Smooth muscle cell (in vitro differentiated cells): ENCODE results near the gene SCN5A. TPM values are rescaled to one million over a fixed set of nuclear protein-coding genes. Genes with fewer than 3 reads are reported as not detected.

ENCODE experiments used
- DNase-seq: peaks from one replicate; lab custom pipeline; 2025; ENCODE audit not compliant: unreplicated experiment; lab: John Stamatoyannopoulos, UW
- H2AFZ ChIP-seq: fragments of 200-600 bp; sonication (generic); 2 replicates; pipeline ENCODE4 v1.6.0; 2016; ENCODE audit warnings: antibody characterized with exemption, low read depth, mild to moderate bottlenecking
- H3F3A ChIP-seq: fragments of 200-600 bp; sonication (generic); 2 replicates; pipeline ENCODE4 v1.6.0; 2017; ENCODE audit warnings: antibody characterized with exemption, low read depth
- H3K27ac ChIP-seq: fragments of 200-600 bp; sonication (generic); 2 replicates; pipeline ENCODE4 v1.5.1; 2016; ENCODE audit warnings: low read depth, mild to moderate bottlenecking
- H3K27me3 ChIP-seq: fragments of 200-600 bp; sonication (generic); 2 replicates; pipeline ENCODE4 v1.6.1; 2016; ENCODE audit warnings: low read depth, mild to moderate bottlenecking
- H3K36me3 ChIP-seq: fragments of 200-600 bp; sonication (generic); 2 replicates; pipeline ENCODE4 v1.5.1; 2016; ENCODE audit warnings: low read depth
- H3K4me1 ChIP-seq: fragments of 200-600 bp; sonication (generic); 2 replicates; pipeline ENCODE4 v1.5.1; 2016; ENCODE audit warnings: low read depth
- H3K4me2 ChIP-seq: fragments of 200-600 bp; sonication (generic); 2 replicates; pipeline ENCODE4 v1.6.0; 2016; ENCODE audit warnings: mild to moderate bottlenecking
- H3K4me3 ChIP-seq: fragments of 200-600 bp; sonication (generic); 2 replicates; pipeline ENCODE4 v1.5.1; 2016; ENCODE audit warnings: mild to moderate bottlenecking
- H3K79me2 ChIP-seq: fragments of 200-600 bp; sonication (generic); 2 replicates; pipeline ENCODE4 v1.6.0; 2016; ENCODE audit warnings: low read depth, mild to moderate bottlenecking
- H3K9ac ChIP-seq: fragments of 200-600 bp; sonication (generic); 2 replicates; pipeline ENCODE4 v1.6.0; 2016; ENCODE audit warnings: low read depth
- H3K9me3 ChIP-seq: fragments of 200-600 bp; sonication (generic); replicated peaks from 2 replicates; pipeline ENCODE4 v1.5.1; 2016; ENCODE audit warnings: low read depth
- H4K20me1 ChIP-seq: fragments of 200-600 bp; sonication (generic); 2 replicates; pipeline ENCODE4 v1.6.0; 2016; ENCODE audit warnings: low read depth
- WGBS: methylation state at CpG from one replicate; pipeline ENCODE4 v1.1.7; 2016; ENCODE audit warnings: low lambda C conversion rate; 5-methylcytosine and 5-hydroxymethylcytosine counted together
- polyA plus RNA-seq: library from polyadenylated mRNA; unstranded; fragments of >200 nt; fragmentation: Nextera tagmentation; extraction: Ambion mirVana; gene quantifications from 2 replicates; pipeline ENCODE4 v1.2.1, GENCODE V29; 2016
- total RNA-seq: library from RNA; depleted of rRNA; stranded (reverse); fragments of >200 nt; gene quantifications from 2 replicates; pipeline ENCODE4 v1.2.3, GENCODE V29; 2014
- TF ChIP-seq, protein P1 (sequence below): fragments of 200-600 bp; sonication (generic); IDR thresholded peaks from 2 replicates; pipeline ENCODE4 v1.5.1; 2017; ENCODE audit warnings: borderline replicate concordance, mild to moderate bottlenecking, antibody characterized with exemption; ENCODE audit not compliant: insufficient read depth, poor library complexity, severe bottlenecking

Gene SCN5A
- total and polyA plus RNA-seq, 2 experiments from 2014 or later = 0.93 to 3.4 TPM

DNA sequence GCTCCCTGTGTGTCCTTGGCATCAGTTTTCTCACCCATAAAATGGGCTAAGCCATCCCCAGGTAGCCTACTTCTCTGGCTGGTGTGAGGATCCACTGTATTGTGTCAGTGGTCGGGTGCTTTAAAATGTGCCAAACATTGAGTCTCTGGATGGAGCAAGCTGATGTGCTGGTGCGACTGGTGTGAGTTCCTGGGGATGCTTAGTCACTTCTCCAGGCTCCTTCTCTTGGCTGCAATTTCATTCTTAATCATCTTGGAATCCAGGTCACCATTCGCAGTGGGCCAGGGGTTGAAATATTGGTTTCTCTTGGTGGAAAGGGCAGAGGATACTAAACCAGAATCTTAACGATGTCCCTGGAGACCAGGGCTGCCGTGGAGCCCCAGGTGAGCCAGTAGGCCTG, 29.3 kb downstream of the SCN5A start:
- no peaks in the 10 kb centered on the region for H3F3A ChIP-seq
- no peaks in the 10 kb centered on the region for H3K36me3 ChIP-seq
- WGBS = 92% methylated on average over 5 of the region's 5 CpGs
- no peaks in the 10 kb centered on the region for H3K9me3 ChIP-seq
- TF ChIP-seq, protein P1, sequence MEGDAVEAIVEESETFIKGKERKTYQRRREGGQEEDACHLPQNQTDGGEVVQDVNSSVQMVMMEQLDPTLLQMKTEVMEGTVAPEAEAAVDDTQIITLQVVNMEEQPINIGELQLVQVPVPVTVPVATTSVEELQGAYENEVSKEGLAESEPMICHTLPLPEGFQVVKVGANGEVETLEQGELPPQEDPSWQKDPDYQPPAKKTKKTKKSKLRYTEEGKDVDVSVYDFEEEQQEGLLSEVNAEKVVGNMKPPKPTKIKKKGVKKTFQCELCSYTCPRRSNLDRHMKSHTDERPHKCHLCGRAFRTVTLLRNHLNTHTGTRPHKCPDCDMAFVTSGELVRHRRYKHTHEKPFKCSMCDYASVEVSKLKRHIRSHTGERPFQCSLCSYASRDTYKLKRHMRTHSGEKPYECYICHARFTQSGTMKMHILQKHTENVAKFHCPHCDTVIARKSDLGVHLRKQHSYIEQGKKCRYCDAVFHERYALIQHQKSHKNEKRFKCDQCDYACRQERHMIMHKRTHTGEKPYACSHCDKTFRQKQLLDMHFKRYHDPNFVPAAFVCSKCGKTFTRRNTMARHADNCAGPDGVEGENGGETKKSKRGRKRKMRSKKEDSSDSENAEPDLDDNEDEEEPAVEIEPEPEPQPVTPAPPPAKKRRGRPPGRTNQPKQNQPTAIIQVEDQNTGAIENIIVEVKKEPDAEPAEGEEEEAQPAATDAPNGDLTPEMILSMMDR = no peak
- no peaks in the 10 kb centered on the region for H3K27me3 ChIP-seq
- DNase-seq = no peak
- H3K79me2 ChIP-seq = no peaks in the 10 kb centered on the region
- H3K4me3 ChIP-seq = no peak overlapping the region
- no peak overlapping the region for H3K27ac ChIP-seq
- H3K9ac ChIP-seq = no peak overlapping the region
- H3K4me1 ChIP-seq = no peaks in the 10 kb centered on the region
- no peak overlapping the region for H3K4me2 ChIP-seq
- no peaks in the 10 kb centered on the region for H4K20me1 ChIP-seq
- no peak overlapping the region for H2AFZ ChIP-seq

DNA sequence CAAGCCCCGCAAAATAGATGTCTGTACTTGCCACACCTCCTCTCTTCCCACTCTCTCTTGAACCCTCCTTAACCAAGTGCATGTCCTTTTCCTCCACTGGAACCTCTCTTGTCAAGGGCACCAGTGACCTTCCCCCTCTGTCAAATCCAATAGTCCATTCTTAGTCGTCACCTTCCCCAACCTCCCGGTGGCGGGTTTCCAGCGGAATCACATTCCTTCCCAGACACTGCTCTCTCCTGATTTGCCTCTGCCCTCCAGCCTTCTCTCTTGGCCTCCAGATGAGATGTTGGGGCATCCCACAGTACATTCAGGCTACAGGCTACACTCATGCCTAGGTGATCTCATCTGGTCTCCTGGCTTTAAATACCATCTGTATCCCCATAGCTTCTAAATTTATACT, 31.1 kb downstream of the SCN5A start:
- H3K4me1 ChIP-seq = no peaks in the 10 kb centered on the region
- TF ChIP-seq, protein P1 = no peak
- H3K9ac ChIP-seq = no peak overlapping the region
- no peak for DNase-seq
- H3K27me3 ChIP-seq = no peaks in the 10 kb centered on the region
- no peak overlapping the region for H2AFZ ChIP-seq
- no peaks in the 10 kb centered on the region for H3K36me3 ChIP-seq
- no peaks in the 10 kb centered on the region for H3F3A ChIP-seq
- no peaks in the 10 kb centered on the region for H3K79me2 ChIP-seq
- no peaks in the 10 kb centered on the region for H4K20me1 ChIP-seq
- H3K4me3 ChIP-seq = no peak overlapping the region
- WGBS = 90% methylated on average over 5 of the region's 5 CpGs
- H3K9me3 ChIP-seq = no peaks in the 10 kb centered on the region
- H3K4me2 ChIP-seq = no peak overlapping the region
- no peak overlapping the region for H3K27ac ChIP-seq

DNA sequence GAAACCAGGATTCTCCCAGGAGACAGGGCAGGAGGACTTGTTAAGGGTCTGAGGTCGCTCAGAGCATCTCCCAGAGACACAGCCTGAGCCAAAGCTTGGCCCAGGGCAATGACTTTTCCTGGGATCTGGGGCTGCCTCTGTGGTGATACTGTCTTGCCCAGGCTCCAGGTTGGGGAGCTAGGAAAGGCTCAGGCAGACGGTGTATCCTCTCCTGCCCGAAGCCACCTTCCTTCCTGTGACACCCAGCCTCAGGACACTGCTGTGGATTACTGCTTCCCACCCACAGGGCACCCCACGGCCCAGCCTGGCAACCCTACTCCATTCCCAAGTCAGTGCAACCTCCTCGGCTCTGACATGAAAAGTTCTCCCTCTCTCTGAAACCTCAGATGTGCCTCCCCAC, 31.9 kb downstream of the SCN5A start:
- no peak overlapping the region for H2AFZ ChIP-seq
- no peaks in the 10 kb centered on the region for H3F3A ChIP-seq
- H3K9ac ChIP-seq = no peak overlapping the region
- H3K27me3 ChIP-seq = no peaks in the 10 kb centered on the region
- H3K9me3 ChIP-seq = no peaks in the 10 kb centered on the region
- no peak for DNase-seq
- no peaks in the 10 kb centered on the region for H3K36me3 ChIP-seq
- no peak overlapping the region for H3K27ac ChIP-seq
- H4K20me1 ChIP-seq = no peaks in the 10 kb centered on the region
- H3K4me2 ChIP-seq = no peak overlapping the region
- no peaks in the 10 kb centered on the region for H3K4me1 ChIP-seq
- H3K4me3 ChIP-seq = no peak overlapping the region
- WGBS = 85% methylated on average over 5 of the region's 5 CpGs
- TF ChIP-seq, protein P1 = no peak
- no peaks in the 10 kb centered on the region for H3K79me2 ChIP-seq

DNA sequence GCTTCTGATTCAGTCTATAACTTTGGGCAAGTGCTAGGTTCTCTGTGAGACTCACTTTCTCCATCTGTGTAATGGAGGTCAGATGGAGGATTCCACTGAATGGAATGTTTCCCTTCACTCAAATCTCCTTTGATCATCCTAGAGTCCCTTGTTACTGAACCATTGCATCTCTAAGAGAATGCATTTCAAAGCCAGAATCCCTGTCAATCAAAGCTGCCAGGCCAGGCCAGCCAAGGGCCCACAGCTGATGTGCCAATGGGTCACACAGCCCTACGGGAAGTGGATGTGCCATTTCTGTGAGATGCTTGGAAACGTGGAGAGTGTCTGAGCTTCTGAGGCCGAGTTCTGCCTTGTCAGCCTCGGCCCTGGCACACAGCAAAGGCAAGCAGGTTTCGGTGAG, 32.4 kb downstream of the SCN5A start:
- H3K79me2 ChIP-seq = no peaks in the 10 kb centered on the region
- no peaks in the 10 kb centered on the region for H3F3A ChIP-seq
- no peaks in the 10 kb centered on the region for H4K20me1 ChIP-seq
- H3K9ac ChIP-seq = no peak overlapping the region
- H3K27ac ChIP-seq = no peak overlapping the region
- H2AFZ ChIP-seq = no peak overlapping the region
- no peaks in the 10 kb centered on the region for H3K27me3 ChIP-seq
- 83% methylated on average over 5 of the region's 5 CpGs for WGBS
- no peak for DNase-seq
- no peaks in the 10 kb centered on the region for H3K9me3 ChIP-seq
- TF ChIP-seq, protein P1 = no peak
- no peak overlapping the region for H3K4me3 ChIP-seq
- H3K36me3 ChIP-seq = no peaks in the 10 kb centered on the region
- H3K4me2 ChIP-seq = no peak overlapping the region
- H3K4me1 ChIP-seq = no peaks in the 10 kb centered on the region
